H9 (cell line): ENCODE results near the gene FLVCR2. TPM values are rescaled to one million over a fixed set of nuclear protein-coding genes. Genes with fewer than 3 reads are reported as not detected.

Source experiments
- DNase-seq: peaks from one replicate; pipeline ENCODE4 v3.0.0-alpha.2; 2017
- H2AFZ ChIP-seq: one replicate; pipeline ENCODE4 v1.6.1; 2013; ENCODE audit warnings: mild to moderate bottlenecking, low read length, control low read depth, moderate library complexity
- H2AK5ac ChIP-seq: 2 replicates; pipeline ENCODE4 v1.6.1; 2013; ENCODE audit warnings: low read length, control low read depth, mixed read lengths; ENCODE audit not compliant: insufficient read length
- H2BK120ac ChIP-seq: one replicate; pipeline ENCODE4 v1.6.1; 2013; ENCODE audit warnings: low read depth, mild to moderate bottlenecking, low read length, control low read depth, inconsistent platforms; ENCODE audit not compliant: poor library complexity, severe bottlenecking
- H2BK12ac ChIP-seq: 2 replicates; pipeline ENCODE4 v1.6.1; 2013; ENCODE audit warnings: low read length, control low read depth, mixed read lengths, low read depth; ENCODE audit not compliant: insufficient read length
- H2BK15ac ChIP-seq: 2 replicates; pipeline ENCODE4 v1.6.1; 2013; ENCODE audit warnings: low read depth, low read length, control low read depth
- H2BK20ac ChIP-seq: one replicate; pipeline ENCODE4 v1.6.1; 2013; ENCODE audit warnings: low read depth, mild to moderate bottlenecking, low read length, control low read depth, inconsistent platforms; ENCODE audit not compliant: poor library complexity, severe bottlenecking
- H2BK5ac ChIP-seq: 2 replicates; pipeline ENCODE4 v1.6.1; 2013; ENCODE audit warnings: low read length, control low read depth, mixed read lengths; ENCODE audit not compliant: insufficient read length
- H3K14ac ChIP-seq: 2 replicates; pipeline ENCODE4 v1.6.1; 2013; ENCODE audit warnings: low read length, control low read depth; ENCODE audit not compliant: insufficient read depth
- H3K18ac ChIP-seq: 2 replicates; pipeline ENCODE4 v1.6.1; 2013; ENCODE audit warnings: low read depth, mild to moderate bottlenecking, mixed read lengths, low read length, control low read depth; ENCODE audit not compliant: insufficient read length
- H3K23ac ChIP-seq: 2 replicates; pipeline ENCODE4 v1.6.1; 2013; ENCODE audit warnings: low read length, control low read depth, mixed read lengths, low read depth; ENCODE audit not compliant: insufficient read length
- H3K23me2 ChIP-seq: 2 replicates; pipeline ENCODE4 v1.6.1; 2013; ENCODE audit warnings: low read depth, mild to moderate bottlenecking, mixed read lengths, low read length, control low read depth; ENCODE audit not compliant: insufficient read length, poor library complexity, severe bottlenecking
- H3K27ac ChIP-seq: 2 replicates; pipeline ENCODE4 v1.5.1; 2013; ENCODE audit warnings: low read length, control low read depth, mixed read lengths, low read depth; ENCODE audit not compliant: insufficient read length
- H3K27me3 ChIP-seq: 2 replicates; pipeline ENCODE4 v1.6.1; 2013; ENCODE audit warnings: low read length, control low read depth, inconsistent platforms; ENCODE audit not compliant: insufficient read depth
- H3K4ac ChIP-seq: 2 replicates; pipeline ENCODE4 v1.6.1; 2013; ENCODE audit warnings: low read depth, mild to moderate bottlenecking, control low read depth, inconsistent platforms, low read length, moderate library complexity
- H3K4me1 ChIP-seq: 2 replicates; pipeline ENCODE4 v1.6.1; 2013; ENCODE audit warnings: low read length, control low read depth, inconsistent platforms; ENCODE audit not compliant: insufficient read depth
- H3K4me2 ChIP-seq: 2 replicates; pipeline ENCODE4 v1.6.1; 2013; ENCODE audit warnings: low read length, control low read depth, mixed read lengths; ENCODE audit not compliant: insufficient read length, insufficient read depth
- H3K56ac ChIP-seq: 2 replicates; pipeline ENCODE4 v1.6.1; 2013; ENCODE audit warnings: low read depth, mild to moderate bottlenecking, mixed read lengths, low read length, control low read depth; ENCODE audit not compliant: insufficient read length
- H3K79me1 ChIP-seq: 2 replicates; pipeline ENCODE4 v1.6.1; 2013; ENCODE audit warnings: low read depth, mild to moderate bottlenecking, moderate library complexity, low read length, control low read depth, inconsistent platforms; ENCODE audit not compliant: insufficient read depth, poor library complexity, severe bottlenecking
- H3K79me2 ChIP-seq: 2 replicates; pipeline ENCODE4 v1.6.1; 2013; ENCODE audit warnings: low read length, control low read depth, inconsistent platforms; ENCODE audit not compliant: insufficient read depth
- H3K9ac ChIP-seq: 2 replicates; pipeline ENCODE4 v1.6.1; 2013; ENCODE audit warnings: low read length, control low read depth, mixed read lengths; ENCODE audit not compliant: insufficient read length; ENCODE audit errors: extremely low read depth
- H3K9me3 ChIP-seq: one replicate; pipeline ENCODE4 v1.6.1; 2013; ENCODE audit warnings: low read depth, low read length, inconsistent platforms; ENCODE audit not compliant: control insufficient read depth
- H3T11ph ChIP-seq: one replicate; pipeline ENCODE4 v1.6.1; 2013; ENCODE audit warnings: mild to moderate bottlenecking, low read length, control low read depth, inconsistent platforms
- H4K20me1 ChIP-seq: one replicate; pipeline ENCODE4 v1.6.1; 2013; ENCODE audit not compliant: control insufficient read depth, insufficient read length, insufficient read depth
- H4K5ac ChIP-seq: 2 replicates; pipeline ENCODE4 v1.6.1; 2013; ENCODE audit warnings: low read depth, mild to moderate bottlenecking, mixed read lengths, low read length, control low read depth; ENCODE audit not compliant: insufficient read length
- H4K8ac ChIP-seq: replicated peaks from 2 replicates; pipeline ENCODE4 v1.6.1; 2013; ENCODE audit warnings: low read length, control low read depth, mixed read lengths, low read depth; ENCODE audit not compliant: insufficient read length
- H4K91ac ChIP-seq: 2 replicates; pipeline ENCODE4 v1.6.1; 2013; ENCODE audit warnings: low read depth, mild to moderate bottlenecking, moderate library complexity, mixed read lengths, low read length, control low read depth; ENCODE audit not compliant: insufficient read length
- H3K27ac Mint-ChIP-seq, 3 experiments: 2 replicates in 2 of 3; 3 replicates in 1 of 3; pipeline ENCODE4 v1.8.0; 2020 to 2021; ENCODE audit warnings: mixed read lengths in 3 of 3, mild to moderate bottlenecking in 1 of 3, moderate library complexity in 1 of 3
- H3K27me3 Mint-ChIP-seq: 2 replicates; pipeline ENCODE4 v1.8.0; 2021; ENCODE audit warnings: low read depth, mild to moderate bottlenecking, moderate library complexity, mixed read lengths
- H3K36me3 Mint-ChIP-seq, 3 experiments: 2 replicates in 2 of 3; 3 replicates in 1 of 3; pipeline ENCODE4 v1.8.0; 2020 to 2021; ENCODE audit warnings: low read depth in 3 of 3, mixed read lengths in 3 of 3; ENCODE audit not compliant: insufficient read depth in 1 of 3
- H3K4me1 Mint-ChIP-seq, 2 experiments: 2 replicates each; pipeline ENCODE4 v1.8.0; 2020; ENCODE audit warnings: mixed read lengths in 2 of 2
- H3K4me3 Mint-ChIP-seq, 2 experiments: 2 replicates in 1 of 2; 3 replicates in 1 of 2; pipeline ENCODE4 v1.8.0; 2020 to 2021; ENCODE audit warnings: mild to moderate bottlenecking in 2 of 2, mixed read lengths in 2 of 2, moderate library complexity in 1 of 2
- H3K9me3 Mint-ChIP-seq, 2 experiments: 2 replicates in 1 of 2; 3 replicates in 1 of 2; pipeline ENCODE4 v1.8.0; 2020; ENCODE audit warnings: mild to moderate bottlenecking in 2 of 2, mixed read lengths in 2 of 2, moderate library complexity in 1 of 2
- WGBS: extraction: QIAGEN DNeasy Blood & Tissue Kit; methylation state at CpG from one replicate; pipeline ENCODE4 v1.1.7; 2013; ENCODE audit warnings: missing lambda C conversion rate, low lambda C conversion rate, mixed read lengths; ENCODE audit not compliant: insufficient read length; ENCODE audit errors: extremely low coverage; 5-methylcytosine and 5-hydroxymethylcytosine counted together
- total RNA-seq: library from RNA; stranded (reverse); gene quantifications from 2 replicates; pipeline ENCODE4 v1.2.1, GENCODE V29; 2021
- TF ChIP-seq, protein P1 (sequence below): fragments of 200-600 bp; sonication (generic); conservative IDR thresholded peaks from 3 replicates; pipeline ENCODE4 v1.8.0; 2021; ENCODE audit warnings: antibody characterized with exemption, mild to moderate bottlenecking

The FLVCR2 gene
- total RNA-seq, 1 experiment from 2014 or later = 7.1 TPM

DNA sequence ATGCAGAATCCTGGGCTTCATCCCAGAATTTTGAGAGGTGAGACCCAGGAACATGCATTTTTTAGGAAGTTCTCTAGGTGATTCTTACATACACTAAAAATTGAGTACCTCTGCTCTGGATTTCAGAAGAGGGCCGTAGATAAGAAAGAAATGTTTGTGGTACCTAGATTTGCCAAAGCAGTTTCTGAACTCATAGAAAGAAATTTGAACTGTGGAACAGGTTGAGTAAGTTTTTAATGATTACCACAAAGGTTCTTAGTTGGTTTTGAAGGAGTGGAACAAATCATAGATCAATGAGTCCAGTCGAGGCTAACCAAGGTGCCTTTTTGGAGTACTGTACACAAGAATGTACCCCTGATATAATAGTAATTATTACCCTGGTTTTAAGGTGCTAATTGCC, 107.5 kb downstream of the FLVCR2 start:
- Histone ChIP-seq H3K4me1 (no peaks in the 10 kb centered on the region), H3K79me2 (no peaks in the 10 kb centered on the region; the same call in 1 of the 2 replicates), H2AK5ac (no peak overlapping the region), H2BK12ac (no peak overlapping the region), H3K79me1 (no peaks in the 10 kb centered on the region), H3K18ac (no peak overlapping the region), H3T11ph (no peak overlapping the region), H4K8ac (no peak overlapping the region), H2AFZ (no peak overlapping the region), H3K23me2 (no peaks in the 10 kb centered on the region), H4K20me1 (no peaks in the 10 kb centered on the region), H4K91ac (no peak overlapping the region), H2BK120ac (no peak overlapping the region), H3K4ac (no peak overlapping the region), H2BK15ac (no peak overlapping the region), H3K9me3 (no peaks in the 10 kb centered on the region), H3K27ac (no peak overlapping the region), H3K23ac (no peak overlapping the region), H3K9ac (no peak overlapping the region), H2BK5ac (no peak overlapping the region), H4K5ac (no peak overlapping the region), H3K4me2 (no peak overlapping the region), H3K14ac (no peak overlapping the region), H3K27me3 (no peaks in the 10 kb centered on the region), H3K56ac (no peak overlapping the region), H2BK20ac (no peak overlapping the region)
- H3K27ac Mint-ChIP-seq = no peak overlapping the region
- H3K36me3 Mint-ChIP-seq = peaks cover 13 to 49% (median 46%) of the 10 kb centered on the region in 3 experiments; a peak in 6 of 7 replicates
- H3K4me3 Mint-ChIP-seq = no peak overlapping the region
- DNase-seq = no peak
- TF ChIP-seq, protein P1, sequence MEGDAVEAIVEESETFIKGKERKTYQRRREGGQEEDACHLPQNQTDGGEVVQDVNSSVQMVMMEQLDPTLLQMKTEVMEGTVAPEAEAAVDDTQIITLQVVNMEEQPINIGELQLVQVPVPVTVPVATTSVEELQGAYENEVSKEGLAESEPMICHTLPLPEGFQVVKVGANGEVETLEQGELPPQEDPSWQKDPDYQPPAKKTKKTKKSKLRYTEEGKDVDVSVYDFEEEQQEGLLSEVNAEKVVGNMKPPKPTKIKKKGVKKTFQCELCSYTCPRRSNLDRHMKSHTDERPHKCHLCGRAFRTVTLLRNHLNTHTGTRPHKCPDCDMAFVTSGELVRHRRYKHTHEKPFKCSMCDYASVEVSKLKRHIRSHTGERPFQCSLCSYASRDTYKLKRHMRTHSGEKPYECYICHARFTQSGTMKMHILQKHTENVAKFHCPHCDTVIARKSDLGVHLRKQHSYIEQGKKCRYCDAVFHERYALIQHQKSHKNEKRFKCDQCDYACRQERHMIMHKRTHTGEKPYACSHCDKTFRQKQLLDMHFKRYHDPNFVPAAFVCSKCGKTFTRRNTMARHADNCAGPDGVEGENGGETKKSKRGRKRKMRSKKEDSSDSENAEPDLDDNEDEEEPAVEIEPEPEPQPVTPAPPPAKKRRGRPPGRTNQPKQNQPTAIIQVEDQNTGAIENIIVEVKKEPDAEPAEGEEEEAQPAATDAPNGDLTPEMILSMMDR = no peak
- no CpG with 5 or more reads among the region's 2 CpGs for WGBS
- no peaks in the 10 kb centered on the region for H3K27me3 Mint-ChIP-seq
- H3K4me1 Mint-ChIP-seq = 0 out of 4 replicates have a peak, but pooled peaks cover 0 to 6% of the 10 kb centered on the region in 2 experiments
- H3K9me3 Mint-ChIP-seq = no peaks in the 10 kb centered on the region; a peak in 1 of 5 replicates
